ENCODE results near the gene GLIPR2.

- TF ChIP-seq NFIC (IDR thresholded peaks at IDR 0.05) (no peak), TCF12 (IDR thresholded peaks at IDR 0.05; ENCODE audit: low read depth) (no peak), RAD21 (IDR thresholded peaks at IDR 0.05; ENCODE audit: low read depth) (no peak), MAX (IDR thresholded peaks at IDR 0.05) (no peak), CEBPB (IDR thresholded peaks at IDR 0.05) (no peak), REST (IDR thresholded peaks at IDR 0.05; ENCODE audit: low read depth) (no peak), TEAD4 (IDR thresholded peaks at IDR 0.05) (no peak), EGR1 (IDR thresholded peaks at IDR 0.05) (no peak)
Observed at GRCh38 chr9:36188212-36188611, 51.7 kb downstream of the GLIPR2 start.
